ENCODE measurements around the gene CCNF.

The CCNF gene

DNA sequence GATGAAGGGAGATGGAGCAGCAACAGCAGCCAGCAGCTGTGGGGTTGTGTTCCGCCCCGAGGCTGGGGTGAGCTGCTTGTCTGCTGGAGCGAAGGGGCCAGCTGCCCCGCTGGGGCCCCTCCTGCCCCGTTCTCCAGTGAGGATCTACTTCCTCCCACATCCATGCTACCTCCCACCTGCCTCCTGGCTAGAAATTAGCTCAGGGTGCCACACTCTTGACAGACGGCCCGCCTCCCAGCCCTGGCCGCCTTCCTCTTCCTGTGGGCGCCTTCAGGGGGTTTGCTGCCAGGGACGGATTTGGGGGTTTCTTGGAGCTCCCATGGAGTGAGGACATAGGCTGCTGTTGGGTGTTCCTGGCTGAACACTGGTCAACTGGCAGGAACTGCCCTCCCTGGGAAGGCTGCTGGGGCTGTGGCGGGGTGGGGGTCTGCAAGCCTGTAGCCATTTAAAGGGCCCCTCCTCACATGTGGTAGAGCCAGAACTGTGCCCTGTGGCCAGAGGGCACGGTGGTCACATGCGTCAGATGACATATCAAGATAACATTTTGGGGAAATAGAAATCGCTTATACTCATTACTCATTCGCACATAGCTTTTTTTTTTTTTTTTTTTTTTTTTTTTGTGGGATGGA, 58.8 kb downstream of the CCNF start:
- no peak for DNase-seq

DNA sequence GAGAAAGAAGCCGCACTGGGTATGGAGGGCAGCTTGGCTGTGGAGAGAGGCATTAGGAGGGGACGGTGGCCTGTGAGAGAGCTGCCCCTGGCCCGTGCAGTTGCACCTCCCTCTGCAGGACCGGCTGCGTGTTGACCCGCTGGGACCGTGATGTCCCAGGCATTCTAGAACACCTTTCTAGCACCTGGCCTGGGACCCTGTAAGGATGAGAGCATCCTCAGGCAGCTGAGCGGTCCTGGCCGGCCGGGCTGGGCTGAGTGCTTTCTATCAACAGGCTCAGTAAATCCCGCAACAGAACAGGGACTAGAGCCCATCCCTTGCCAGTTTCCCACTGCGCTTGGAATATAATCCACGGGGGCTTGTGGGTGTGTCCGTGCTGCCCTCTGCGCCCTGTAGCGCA, 60.3 kb downstream of the CCNF start:
- DNase-seq = no peak

DNA sequence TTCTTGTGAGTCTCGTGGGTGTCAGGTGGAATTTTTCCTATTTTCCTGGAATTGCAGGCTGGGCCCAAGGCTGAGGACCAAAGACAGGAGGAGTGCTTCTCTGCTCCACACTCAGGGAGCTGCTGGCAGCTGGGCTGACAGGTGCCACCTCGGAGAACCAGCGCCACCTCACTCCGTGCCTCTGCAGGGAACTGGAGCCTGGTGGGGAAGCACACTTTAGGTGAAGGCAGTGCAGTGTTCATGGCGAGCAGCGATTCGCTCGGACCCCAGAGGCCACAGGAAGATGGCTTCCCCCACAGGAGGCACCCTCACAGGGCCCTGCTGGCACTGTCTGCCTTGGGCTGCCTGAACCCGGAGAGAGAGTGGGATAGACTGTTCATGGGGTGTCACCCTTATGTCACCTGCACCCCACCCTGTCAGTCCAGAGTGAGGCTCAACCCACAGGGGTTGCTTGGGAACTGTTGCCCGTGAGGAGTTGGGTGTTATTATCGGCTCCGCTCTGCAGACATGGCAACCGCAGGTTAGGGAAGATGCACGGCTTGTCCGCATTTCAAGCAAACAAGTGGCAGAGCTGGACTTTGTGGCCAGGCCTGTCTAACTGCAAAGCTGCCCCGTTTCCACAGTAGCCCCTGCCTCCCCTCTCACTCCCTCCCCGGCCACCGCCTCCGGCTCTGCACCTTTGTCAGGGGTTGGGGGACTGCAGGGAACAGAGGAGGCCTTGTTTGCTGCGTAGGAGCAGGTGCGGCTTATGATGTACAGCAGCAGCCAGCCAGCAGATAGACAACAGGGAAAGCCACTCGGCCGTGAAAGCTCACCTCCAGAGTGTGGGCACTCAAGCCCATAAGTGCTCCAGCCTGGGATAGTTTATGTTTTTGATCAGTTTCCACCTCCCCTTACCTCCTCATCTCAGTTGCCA, 61.2 kb downstream of the CCNF start:
- DNase-seq = peak; percentile 94

DNA sequence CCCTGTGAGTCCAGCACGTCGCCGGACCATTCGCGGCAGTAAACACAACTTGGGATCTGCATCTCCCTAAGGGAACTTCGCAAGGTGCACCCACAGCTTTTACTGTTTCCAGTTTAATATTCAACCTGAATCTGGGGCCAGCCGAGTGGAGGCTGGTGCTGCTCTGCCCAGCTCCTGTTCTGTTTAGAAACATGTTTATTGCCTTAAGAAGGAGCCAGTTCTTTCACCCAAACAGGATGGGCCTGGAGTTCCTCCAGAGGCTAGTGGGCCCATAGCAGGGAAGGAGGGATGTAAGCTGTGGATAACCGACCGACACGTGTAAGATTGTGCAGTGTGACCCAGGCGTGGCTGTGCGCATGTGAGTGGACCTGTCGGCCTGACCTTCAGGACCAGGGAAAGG, 63.0 kb downstream of the CCNF start:
- no peak for DNase-seq

DNA sequence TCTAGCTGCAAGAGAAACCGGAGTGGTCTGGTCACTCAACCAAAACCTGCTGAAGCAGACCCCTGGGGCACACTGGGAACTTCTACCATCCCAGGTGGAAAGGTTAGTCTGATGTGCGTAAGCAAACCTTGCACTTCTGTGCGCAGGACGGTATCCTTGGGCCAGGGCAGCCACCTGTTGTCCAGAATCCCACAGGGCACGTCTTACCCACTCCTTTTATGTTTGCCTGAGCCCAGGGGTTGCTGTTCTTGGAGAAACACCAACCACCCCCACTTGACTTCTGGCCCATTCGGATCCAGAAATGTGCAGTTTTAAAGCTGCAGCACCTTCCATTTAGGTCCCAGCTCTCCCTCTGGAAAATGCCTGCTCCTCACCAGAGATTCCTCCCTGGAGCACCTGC, 64.4 kb downstream of the CCNF start:
- DNase-seq = no peak

DNA sequence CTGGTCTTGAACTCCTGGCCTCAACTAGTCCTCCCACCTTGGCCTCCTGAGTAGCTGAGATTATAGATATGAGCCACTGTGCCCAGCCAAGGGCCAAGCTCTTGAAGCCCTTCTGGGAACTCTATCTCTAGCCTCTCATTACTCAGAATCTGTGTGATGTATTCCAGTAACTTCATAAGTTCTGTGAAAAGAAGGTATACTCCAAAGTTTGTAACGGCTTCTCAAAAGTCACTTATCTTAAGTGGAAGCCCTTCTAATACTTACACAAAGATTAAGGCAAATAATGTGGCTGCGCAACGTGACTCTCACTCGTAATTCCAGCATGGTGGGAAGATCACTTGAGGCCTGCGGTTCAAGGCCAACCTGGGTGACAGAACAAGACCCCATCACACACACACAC, 65.4 kb downstream of the CCNF start:
- no peak for DNase-seq

DNA sequence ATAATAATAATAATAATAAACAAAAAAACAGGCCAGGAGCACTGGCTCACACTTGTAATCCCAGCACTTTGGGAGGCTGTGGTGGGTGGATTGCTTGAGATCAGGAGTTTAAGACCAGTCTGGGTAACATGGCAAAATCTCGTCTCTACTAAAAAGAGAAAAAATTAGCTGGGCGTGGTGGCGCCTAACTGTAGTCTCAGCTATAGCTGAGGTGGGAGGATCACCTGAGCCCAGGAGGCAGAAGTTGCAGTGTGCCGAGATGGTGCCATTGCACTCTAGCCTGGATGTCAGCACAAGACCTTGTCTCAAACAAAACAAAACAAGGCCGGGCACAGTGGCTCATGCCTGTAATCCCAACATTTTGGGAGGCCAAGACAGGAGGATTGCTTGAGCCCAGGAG, 65.8 kb downstream of the CCNF start:
- no peak for DNase-seq

DNA sequence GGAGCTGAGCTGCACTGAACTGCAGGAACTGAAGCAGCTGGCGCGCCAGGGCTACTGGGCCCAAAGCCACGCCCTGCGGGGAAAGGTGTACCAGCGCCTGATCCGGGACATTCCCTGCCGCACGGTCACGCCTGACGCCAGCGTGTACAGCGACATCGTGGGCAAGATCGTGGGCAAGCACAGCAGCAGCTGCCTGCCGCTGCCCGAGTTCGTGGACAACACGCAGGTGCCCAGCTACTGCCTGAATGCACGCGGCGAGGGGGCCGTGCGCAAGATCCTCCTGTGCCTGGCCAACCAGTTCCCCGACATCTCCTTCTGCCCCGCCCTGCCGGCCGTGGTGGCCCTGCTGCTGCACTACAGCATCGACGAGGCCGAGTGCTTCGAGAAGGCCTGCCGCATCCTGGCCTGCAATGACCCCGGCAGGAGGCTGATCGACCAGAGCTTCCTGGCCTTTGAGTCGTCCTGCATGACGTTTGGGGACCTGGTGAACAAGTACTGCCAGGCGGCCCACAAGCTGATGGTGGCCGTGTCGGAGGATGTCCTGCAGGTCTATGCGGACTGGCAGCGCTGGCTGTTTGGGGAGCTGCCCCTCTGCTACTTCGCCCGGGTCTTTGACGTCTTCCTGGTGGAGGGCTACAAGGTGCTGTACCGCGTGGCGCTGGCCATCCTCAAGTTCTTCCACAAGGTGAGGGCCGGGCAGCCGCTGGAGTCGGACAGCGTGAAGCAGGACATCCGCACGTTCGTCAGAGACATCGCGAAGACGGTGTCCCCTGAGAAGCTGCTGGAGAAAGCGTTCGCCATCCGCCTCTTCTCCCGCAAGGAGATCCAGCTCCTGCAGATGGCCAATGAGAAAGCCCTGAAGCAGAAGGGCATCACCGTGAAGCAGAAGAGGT, 67.2 kb downstream of the CCNF start:
- DNase-seq = no peak

DNA sequence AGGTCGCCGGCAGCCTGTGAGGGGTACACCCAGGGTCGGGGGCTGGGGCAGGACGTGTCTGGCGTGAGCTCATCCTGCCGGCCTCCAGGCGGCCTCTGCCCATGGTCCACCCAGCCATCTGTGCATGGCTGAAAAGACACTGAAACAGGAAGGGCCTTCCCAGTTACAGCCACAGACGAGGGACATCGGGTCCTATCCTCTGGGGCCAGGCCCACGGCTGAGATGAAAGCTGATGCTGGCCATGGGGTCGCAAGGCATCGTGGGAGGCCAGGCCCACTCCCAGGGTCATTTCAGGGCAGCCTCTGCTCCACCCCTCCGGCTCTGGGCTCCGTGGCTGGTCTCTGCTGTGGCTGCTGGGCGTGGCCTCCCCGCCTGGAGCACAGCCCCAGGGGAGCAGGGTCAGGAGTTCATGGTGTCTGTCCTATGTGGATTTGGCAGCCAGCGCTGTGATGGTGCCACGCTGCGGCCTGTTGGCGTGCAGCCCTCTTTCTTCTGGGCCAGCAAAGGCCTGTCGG, 67.9 kb downstream of the CCNF start:
- no peak for DNase-seq

DNA sequence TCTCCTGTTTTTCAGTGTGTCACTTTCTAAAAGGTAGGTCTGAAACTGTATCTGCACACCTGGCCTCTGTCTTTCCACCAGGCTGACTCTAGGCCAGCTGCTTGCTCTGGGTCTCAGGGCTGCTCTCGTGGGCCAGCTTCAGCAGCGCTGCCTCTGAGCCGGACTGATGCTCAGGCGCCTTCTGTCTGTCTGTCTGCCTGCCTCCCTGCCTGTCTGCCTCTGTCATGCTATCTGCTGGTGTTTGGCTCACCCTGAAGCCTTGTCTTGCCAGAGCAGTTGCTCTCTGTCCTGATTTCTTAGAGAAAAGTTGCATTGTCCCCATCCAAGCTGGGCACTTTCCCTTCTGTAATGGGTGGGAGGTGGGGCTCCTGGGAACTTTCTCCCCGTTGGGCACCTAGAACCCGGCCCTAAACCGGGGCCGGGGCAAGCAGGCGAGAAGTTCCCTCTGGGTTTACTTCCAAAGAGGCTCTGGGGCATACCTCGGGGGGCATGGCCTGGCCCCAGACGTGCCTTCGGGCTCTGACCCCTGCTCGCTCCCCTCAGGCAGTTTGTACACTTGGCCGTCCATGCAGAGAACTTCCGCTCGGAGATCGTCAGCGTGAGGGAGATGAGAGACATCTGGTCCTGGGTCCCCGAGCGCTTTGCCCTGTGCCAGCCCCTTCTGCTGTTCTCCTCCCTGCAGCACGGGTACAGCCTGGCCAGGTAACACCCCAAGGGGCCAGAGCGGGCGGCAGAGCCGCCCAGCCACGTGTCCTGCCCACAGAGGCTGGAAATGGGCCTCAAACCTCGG, 68.6 kb downstream of the CCNF start:
- DNase-seq = no peak

DNA sequence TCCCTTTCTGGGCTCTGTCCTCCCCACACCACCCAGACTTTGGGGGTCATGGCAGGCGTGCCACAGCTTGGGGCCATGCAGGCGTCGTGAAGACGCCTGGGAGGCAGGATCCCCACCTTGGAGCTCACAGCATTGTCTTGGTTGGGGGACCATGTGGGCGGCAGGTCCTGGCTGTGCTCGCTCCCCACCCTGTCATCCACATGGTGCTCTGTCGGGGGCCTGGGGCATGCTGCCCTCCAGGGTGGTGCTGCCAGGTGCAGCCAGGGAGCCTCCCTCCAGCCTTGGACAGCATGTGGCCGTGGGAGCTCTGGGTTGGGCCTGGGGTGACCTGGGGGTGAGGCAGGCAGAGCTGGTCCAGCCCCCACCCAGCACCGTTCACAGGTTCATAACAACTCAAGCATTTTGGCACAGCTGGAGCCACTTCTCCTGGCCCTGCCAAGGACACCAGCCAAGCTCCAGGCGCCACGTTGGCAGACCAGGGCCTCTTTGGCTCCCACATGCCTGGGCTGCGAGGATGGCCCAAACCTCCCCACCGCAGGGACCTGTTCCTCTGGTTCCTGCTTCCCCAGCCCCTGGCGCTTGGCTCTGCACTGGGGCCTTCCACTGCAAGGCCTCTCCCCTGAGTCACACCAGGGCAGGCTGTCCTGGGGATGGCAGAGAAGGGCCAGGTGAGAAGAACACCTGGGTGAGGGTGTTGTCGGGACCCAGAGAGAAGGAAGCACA, 69.4 kb downstream of the CCNF start:
- no peak for DNase-seq

DNA sequence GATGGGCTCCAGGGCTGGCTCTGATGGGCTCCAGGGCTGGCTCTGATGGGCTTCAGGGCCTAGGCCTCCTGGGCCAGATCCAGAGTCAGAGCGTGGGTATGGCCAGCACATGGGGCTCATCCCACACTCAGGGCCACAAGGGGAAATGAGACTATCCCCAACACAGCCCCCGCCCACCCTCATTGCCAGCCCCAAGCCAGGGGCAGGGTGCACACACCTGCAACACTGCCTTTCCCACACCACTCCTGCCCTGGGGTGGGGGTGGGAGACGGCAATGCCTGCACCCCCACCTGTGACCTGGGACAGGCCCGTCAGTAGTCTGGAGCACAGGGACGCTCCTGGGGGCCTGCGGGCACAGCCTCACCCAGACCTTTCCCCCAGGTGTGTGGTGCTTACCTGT, 70.2 kb downstream of the CCNF start:
- DNase-seq = no peak

DNA sequence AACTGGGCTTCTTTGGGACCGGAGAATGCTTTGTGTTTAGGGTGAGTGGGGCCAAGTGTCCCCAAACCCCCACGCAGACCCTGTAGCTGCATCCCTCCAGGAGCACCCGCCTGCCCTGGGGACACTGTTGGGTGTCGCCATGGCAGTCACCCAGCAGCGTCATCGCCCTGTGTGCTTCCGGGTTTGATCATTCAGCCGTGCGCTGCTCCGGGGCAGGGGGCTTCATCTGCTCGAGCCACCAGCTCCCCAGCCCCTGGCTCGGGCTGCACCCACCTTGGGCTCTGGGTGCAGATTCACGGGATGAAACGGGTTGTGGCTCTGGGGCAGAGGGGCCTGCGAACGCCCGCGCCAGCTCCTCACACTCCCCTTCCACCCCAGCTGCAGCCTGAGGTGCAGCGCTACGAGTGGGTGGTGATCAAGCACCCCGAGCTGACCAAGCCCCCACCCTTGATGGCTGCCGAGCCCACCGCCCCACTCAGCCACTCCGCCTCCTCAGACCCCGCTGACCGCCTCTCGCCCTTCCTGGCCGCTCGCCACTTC, 70.7 kb downstream of the CCNF start:
- DNase-seq = no peak

DNA sequence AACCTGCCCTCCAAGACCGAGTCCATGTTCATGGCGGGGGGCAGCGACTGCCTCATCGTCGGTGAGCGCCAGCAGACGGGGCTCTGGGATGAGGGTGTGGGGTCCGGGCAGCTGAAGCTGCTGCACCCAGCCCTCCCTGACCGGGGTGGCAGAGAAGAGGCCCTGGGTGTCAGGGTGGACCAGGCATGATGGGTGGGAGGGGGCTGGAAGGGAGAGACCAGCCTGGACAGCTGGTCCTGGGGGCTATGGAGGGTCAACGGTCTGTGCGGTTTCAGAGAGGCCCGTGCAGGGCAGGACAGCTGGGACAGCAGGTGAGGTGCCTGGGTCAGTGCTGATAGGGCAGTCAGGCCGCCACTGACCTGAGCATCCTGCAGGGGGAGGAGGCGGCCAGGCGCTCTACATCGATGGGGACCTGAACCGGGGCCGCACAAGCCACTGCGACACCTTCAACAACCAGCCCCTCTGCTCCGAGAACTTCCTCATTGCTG, 71.2 kb downstream of the CCNF start:
- no peak for DNase-seq

DNA sequence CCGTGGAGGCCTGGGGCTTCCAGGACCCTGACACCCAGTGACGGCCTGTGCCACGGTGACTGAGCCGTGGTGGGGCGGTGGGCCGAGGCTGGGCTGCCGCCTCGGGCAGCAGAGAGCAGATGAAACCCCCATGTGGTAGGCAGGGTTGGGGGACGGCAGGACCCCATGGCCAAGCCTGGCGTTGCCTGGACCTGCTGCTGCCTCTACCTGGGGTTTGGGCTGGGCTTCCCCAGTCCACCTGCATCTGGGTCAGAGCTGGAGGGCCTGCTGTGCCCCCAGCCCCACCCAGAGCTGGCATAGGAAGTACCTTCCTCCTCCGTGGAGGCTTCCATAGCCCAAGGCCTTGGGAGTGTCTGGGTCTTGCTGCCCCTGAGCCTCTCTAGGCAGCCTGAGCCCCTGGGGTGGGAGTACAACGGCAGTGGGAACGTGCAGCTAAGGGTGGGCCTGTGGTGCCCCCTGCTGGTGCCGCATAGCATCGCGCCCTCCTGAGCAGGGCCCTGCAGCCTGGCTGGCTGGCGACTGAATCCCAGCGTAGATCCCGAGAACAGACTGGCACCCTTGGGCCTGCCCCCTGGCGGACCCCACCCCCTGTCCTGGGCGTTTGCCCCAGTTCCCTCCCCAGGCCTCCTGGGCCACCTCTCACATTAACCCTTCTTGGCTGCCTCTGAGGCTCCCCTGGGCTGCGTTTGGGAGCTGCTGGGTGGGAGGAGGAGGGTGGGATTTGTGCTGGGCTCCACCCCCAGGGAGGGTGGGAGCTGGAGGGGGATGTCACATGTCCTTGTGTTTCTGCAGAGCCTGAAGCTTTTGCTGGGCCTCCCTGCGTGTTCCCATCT, 71.9 kb downstream of the CCNF start:
- peak; percentile 82 to 83 for DNase-seq

DNA sequence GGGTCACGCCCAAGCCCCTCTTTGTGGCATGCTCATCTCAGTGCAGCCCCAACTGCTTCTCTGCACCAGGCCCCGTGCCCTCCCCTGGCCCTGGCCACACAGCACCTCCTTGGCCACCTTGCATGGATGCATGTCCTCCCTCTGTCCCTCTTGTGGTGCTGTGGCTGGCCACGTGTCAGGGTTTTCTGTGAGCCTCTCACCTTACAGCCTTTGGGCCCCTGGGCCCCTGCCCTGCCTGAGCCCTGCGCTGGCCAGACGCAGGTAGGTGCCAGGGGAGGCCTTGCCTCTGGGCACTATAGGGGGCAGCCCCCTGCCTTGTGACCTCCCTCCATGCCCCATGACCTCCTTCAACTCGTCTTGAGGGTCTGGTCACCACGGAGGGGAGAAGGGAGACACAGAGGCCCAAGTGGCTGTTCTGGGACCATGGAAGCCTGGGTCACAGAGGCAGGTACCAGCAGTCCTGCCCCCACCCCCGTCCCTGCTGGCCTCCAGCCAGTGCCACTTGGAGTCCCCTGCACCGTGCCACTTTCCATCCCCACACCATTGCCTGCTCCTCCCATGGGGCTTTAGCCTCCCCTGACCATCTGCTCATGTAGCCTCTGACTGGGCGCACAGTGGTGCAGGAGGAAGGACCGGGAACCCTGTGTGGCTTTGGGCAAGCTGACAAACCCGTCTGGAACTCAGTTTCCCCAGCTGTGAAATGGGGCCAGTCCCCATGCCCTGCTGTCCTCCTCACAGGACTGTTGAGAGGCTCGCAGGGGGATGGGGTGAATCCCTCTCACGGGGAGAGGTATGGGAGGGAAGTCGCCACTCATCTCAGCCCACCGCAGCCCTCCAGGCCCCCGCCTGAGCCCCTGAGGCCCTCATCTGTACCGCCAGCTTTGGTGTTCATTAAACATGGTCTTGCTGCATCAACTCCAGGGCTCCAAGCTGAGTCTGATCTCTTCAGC, 73.0 kb downstream of the CCNF start:
- no peak for DNase-seq

DNA sequence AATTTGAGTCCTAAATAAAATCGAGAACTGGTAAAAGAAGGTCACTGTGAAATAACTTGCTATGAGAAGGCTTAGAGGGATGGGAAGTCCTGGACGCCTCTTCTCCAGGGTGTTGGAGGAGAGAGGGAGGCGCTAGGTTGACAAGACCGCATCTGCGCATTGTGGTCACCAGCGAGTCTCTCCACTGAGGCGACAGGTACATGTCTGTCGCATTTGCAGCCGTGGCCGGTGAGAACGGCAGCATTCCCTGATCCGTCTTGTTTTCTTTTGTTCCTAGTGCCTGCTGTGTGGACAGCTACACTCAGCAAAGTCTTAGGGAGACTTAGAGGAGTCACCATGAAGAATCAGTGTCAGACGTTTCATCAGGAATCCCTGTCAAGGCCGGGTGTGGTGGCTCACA, 76.4 kb downstream of the CCNF start:
- no peak for DNase-seq

DNA sequence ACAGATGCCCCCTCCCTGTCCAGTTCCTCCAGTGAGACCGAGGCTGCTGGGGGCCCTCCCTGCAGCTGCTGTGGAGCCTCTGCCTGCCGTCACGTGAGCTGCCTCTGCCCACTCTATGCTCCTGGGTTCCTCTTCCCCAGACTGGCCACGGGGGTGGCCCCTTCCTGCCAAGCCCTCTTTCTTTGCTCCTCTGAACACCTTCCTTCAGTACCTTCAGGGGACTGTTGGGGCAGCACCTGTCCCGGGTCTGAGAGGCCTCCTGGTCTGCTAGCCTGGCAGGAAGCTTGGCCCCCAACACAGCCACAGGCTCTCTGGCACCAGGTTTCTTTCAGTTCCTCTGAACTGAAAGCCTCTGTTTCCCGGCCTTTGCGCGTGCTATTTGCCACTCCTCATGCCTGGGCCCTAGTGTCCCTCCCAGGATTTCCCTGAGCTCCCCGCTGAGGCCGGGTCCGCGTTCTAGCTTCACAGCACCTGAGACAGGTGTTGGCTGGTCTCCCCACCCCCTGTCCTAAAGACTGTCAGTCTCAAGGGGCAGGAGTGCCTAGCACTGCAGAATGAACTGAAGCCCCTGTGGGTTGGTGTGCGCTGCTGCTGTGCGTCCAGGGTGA, 77.9 kb downstream of the CCNF start:
- no peak for DNase-seq

DNA sequence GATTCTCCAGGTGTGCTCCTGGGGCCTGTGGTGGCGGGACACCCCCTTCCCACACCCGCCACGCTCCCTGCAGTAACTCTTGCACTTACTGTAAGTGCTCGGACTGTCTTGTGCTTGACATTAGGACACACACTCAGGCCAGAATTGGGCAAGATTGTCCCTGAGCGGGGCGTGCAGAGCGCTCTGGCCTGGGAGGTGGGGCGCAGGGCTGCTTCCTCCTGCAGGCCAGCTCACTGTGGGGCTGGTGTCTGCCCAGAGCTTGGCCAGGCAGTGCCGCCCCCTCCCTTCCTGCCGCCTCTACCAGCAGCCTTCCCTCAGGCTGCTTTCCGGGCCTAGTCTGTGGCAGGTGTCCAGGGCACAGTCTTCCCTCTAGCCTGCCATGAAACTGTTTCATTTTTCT, 78.4 kb downstream of the CCNF start:
- DNase-seq = no peak
